GM12878 (cell line): ENCODE measurements around the gene LYRM4. TPM values are rescaled to one million over a fixed set of nuclear protein-coding genes. Genes with fewer than 3 reads are reported as not detected.

Source experiments
- ATAC-seq: fragments of 200-7000 bp; cut with Tn5 transposase; 3 replicates; pipeline ENCODE4 v1.9.1; 2020; ENCODE audit warnings: mild to moderate bottlenecking, moderate library complexity
- BruUV-seq: library from RNA; stranded (reverse); fragments of 400-500 nt; replicated peaks from 2 replicates; lab custom pipeline; 2021; lab: Mats Ljungman, UMichigan
- CTCF ChIA-PET: fragments of 300-600 bp; sonication (Branson Sonifier 250); formaldehyde crosslinking; extraction: SDS; loops from one replicate; lab custom pipeline; 2021; ENCODE audit warnings: inconsistent platforms; lab: Yijun Ruan, JAX
- POLR2A ChIA-PET: fragments of 350-600 bp; formaldehyde crosslinking; extraction: SDS; loops from one replicate; lab custom pipeline; 2021; ENCODE audit warnings: inconsistent platforms; lab: Charles Lee
- RAD21 ChIA-PET: fragments of 300-600 bp; sonication (Branson Sonifier 250); formaldehyde crosslinking; loops from one replicate; lab custom pipeline; 2023; ENCODE audit warnings: antibody characterized with exemption; ENCODE audit not compliant: unreplicated experiment; lab: Charles Lee
- SMC1A ChIA-PET: fragments of 300-600 bp; sonication (Branson Sonifier 250); formaldehyde crosslinking; loops from one replicate; lab custom pipeline; 2023; ENCODE audit not compliant: unreplicated experiment, uncharacterized antibody; lab: Charles Lee
- DNase-seq: peaks from one replicate; pipeline ENCODE4 v3.0.0-alpha.2; 2011; ENCODE audit warnings: low read depth, low spot score
- FAIRE-seq: peaks from 3 replicates; lab custom pipeline; 2011; peaks lifted over from hg19 to GRCh38; lab: Jason Lieb, UNC
- H2AFZ ChIP-seq: 2 replicates; pipeline ENCODE4 v1.6.0; 2011; ENCODE audit warnings: low read depth, low read length, control low read depth; ENCODE audit not compliant: control insufficient read depth
- H3K27ac ChIP-seq: 2 replicates; pipeline ENCODE4 v1.5.1; 2011; ENCODE audit warnings: control low read depth; ENCODE audit not compliant: control insufficient read depth, insufficient read depth
- H3K27me3 ChIP-seq, 2 experiments: replicated peaks in 1 of 2; 2 replicates each; pipeline versions ENCODE4 v1.6.0 to v1.6.1; 2011; ENCODE audit warnings: low read length in 1 of 2; ENCODE audit not compliant: control insufficient read depth in 2 of 2, insufficient read depth in 2 of 2
- H3K36me3 ChIP-seq, 2 experiments: 2 replicates each; pipeline ENCODE4 v1.5.1; 2011; ENCODE audit warnings: low read length in 1 of 2; ENCODE audit not compliant: control insufficient read depth in 2 of 2, insufficient read depth in 2 of 2
- H3K4me1 ChIP-seq: 2 replicates; pipeline ENCODE4 v1.6.1; 2011; ENCODE audit warnings: mild to moderate bottlenecking, low read length, moderate library complexity, mixed read lengths; ENCODE audit not compliant: control insufficient read depth, insufficient read depth
- H3K4me2 ChIP-seq: 2 replicates; pipeline ENCODE4 v1.6.0; 2011; ENCODE audit warnings: control low read depth; ENCODE audit not compliant: control insufficient read depth, insufficient read depth
- H3K4me3 ChIP-seq: fragments of 200-600 bp; sonication (generic); 2 replicates; pipeline ENCODE4 v1.5.1; 2016
- H3K79me2 ChIP-seq: 2 replicates; pipeline ENCODE4 v1.6.0; 2011; ENCODE audit warnings: low read length; ENCODE audit not compliant: control insufficient read depth, insufficient read depth
- H3K9ac ChIP-seq: 2 replicates; pipeline ENCODE4 v1.8.0; 2011; ENCODE audit warnings: low read length, control low read depth, mixed read lengths; ENCODE audit not compliant: control insufficient read depth, insufficient read depth
- H3K9me3 ChIP-seq: replicated peaks from 3 replicates; pipeline ENCODE4 v1.5.1; 2011; ENCODE audit warnings: mild to moderate bottlenecking, low read length; ENCODE audit not compliant: control insufficient read depth, insufficient read depth
- H4K20me1 ChIP-seq: 2 replicates; pipeline ENCODE4 v1.6.0; 2011; ENCODE audit not compliant: control insufficient read depth, insufficient read depth
- MTA2 ChIP-seq: fragments of 450-650 bp; IDR thresholded peaks from 2 replicates; pipeline ENCODE4 v1.6.1; 2016; ENCODE audit warnings: low read depth, mild to moderate bottlenecking, moderate library complexity
- NR2C2 ChIP-seq: IDR thresholded peaks from 2 replicates; pipeline ENCODE4 v1.6.1; 2011; ENCODE audit warnings: borderline replicate concordance, low read depth; ENCODE audit not compliant: control insufficient read depth, insufficient read length
- RB1 ChIP-seq: fragments of 450-650 bp; formaldehyde crosslinking; IDR thresholded peaks from 2 replicates; pipeline ENCODE4 v1.6.1; 2017; ENCODE audit warnings: mild to moderate bottlenecking, borderline replicate concordance
- TAF1 ChIP-seq: IDR thresholded peaks from 2 replicates; pipeline ENCODE4 v1.6.1; 2011; ENCODE audit warnings: mild to moderate bottlenecking, low read depth, low read length, borderline replicate concordance
- TARDBP ChIP-seq: IDR thresholded peaks from 2 replicates; pipeline ENCODE4 v1.6.1; 2016; ENCODE audit warnings: borderline replicate concordance
- ZNF217 ChIP-seq: fragments of 450-650 bp; IDR thresholded peaks from 2 replicates; pipeline ENCODE4 v1.6.1; 2017; ENCODE audit warnings: antibody characterized with exemption, mild to moderate bottlenecking
- WGBS: methylation state at CpG from one replicate; pipeline ENCODE4 v1.1.6; 2016; ENCODE audit warnings: low lambda C conversion rate; ENCODE audit not compliant: insufficient replicate concordance, insufficient coverage; ENCODE audit errors: missing lambda C conversion rate; 5-methylcytosine and 5-hydroxymethylcytosine counted together
- in situ Hi-C: fragments of 300-500 bp; cut with MboI; formaldehyde crosslinking; loops from 9 replicates; pipeline ENCODE4 v1.14.3; 2018; ENCODE audit warnings: mixed read lengths
- intact Hi-C: fragments of 100-400 bp; cut with micrococcal nuclease; formaldehyde crosslinking; loops from one replicate; pipeline ENCODE4 v1.14.2; 2022; ENCODE audit not compliant: unreplicated experiment
- polyA plus RNA-seq, 11 experiments: library from polyadenylated mRNA; depleted of rRNA in 4 of 11; unstranded in 6 of 11; stranded (reverse) in 5 of 11; fragments of >200 nt; fragmentation: Nextera tagmentation in 4 of 11; fragmentation: Illumina TruSeq in 1 of 11; extraction: Ambion mirVana in 4 of 11; extraction: Trizol in 1 of 11; gene quantifications; 1 replicate in 1 of 11; 2 replicates in 10 of 11; pipeline versions ENCODE4 v1.2.1 to v1.2.3, GENCODE V29; 2011 to 2016; ENCODE audit warnings: inconsistent platforms in 2 of 11, missing spikeins in 2 of 11, low read depth in 1 of 11
- total RNA-seq, 4 experiments: library from RNA; depleted of rRNA in 3 of 4; stranded (reverse); fragments of >200 nt in 3 of 4; fragmentation: Illumina TruSeq in 1 of 4; extraction: Trizol in 1 of 4; gene quantifications; 2 replicates each; pipeline versions ENCODE4 v1.2.1 to v1.2.3, GENCODE V29; 2013 to 2021
- TF ChIP-seq, protein P1 (sequence below): fragments of 450-650 bp; conservative IDR thresholded peaks from 2 replicates; pipeline ENCODE4 v1.6.1; 2017; ENCODE audit warnings: mild to moderate bottlenecking, moderate library complexity
- TF ChIP-seq, protein P2 (sequence below): fragments of 450-650 bp; IDR thresholded peaks from 2 replicates; pipeline ENCODE4 v1.6.1; 2017; ENCODE audit warnings: mild to moderate bottlenecking, low read depth, inconsistent platforms; ENCODE audit not compliant: poor library complexity, severe bottlenecking
- TF ChIP-seq, protein P3 (sequence below): fragments of 450-650 bp; IDR thresholded peaks from 2 replicates; pipeline ENCODE4 v1.6.1; 2017; ENCODE audit warnings: mild to moderate bottlenecking, moderate library complexity
- TF ChIP-seq, protein P4 (sequence below): IDR thresholded peaks from 2 replicates; pipeline ENCODE4 v1.6.1; 2012; ENCODE audit warnings: low read depth, low read length, improper control_type of control experiment

The LYRM4 gene
- total and polyA plus RNA-seq, 10 of the 15 experiments (the other 5 are each of a cell fraction or from before 2014, with no cell fraction given) = 32.7 to 66.8 (median 44.0) TPM

DNA sequence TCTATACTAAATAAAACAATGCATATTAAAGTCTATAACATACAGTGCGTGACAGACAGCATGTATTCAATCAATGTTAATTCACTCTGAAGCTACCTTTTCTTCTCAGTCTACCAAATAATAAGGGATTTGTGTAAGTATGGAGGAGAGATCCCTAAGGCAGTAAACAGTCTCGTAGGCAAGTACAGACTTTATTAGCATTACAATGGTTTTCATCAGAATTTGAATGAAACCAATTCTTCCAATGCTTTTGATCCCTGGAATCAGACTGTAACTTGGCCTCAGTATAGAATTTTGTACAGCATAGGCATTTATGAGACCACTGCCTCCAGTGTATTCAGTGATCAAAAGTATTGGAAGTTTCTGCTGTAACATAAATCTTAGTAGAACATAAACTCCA lies 19.5 kb downstream of the LYRM4 start:
- in situ Hi-C loops = no loop called here
- SMC1A ChIA-PET = interaction anchor here (1.5 kb wide), 1 partner anchor 62 kb away, joined by 6 read pairs; no protein-coding TSS in a partner anchor
- TF ChIP-seq, protein P1, sequence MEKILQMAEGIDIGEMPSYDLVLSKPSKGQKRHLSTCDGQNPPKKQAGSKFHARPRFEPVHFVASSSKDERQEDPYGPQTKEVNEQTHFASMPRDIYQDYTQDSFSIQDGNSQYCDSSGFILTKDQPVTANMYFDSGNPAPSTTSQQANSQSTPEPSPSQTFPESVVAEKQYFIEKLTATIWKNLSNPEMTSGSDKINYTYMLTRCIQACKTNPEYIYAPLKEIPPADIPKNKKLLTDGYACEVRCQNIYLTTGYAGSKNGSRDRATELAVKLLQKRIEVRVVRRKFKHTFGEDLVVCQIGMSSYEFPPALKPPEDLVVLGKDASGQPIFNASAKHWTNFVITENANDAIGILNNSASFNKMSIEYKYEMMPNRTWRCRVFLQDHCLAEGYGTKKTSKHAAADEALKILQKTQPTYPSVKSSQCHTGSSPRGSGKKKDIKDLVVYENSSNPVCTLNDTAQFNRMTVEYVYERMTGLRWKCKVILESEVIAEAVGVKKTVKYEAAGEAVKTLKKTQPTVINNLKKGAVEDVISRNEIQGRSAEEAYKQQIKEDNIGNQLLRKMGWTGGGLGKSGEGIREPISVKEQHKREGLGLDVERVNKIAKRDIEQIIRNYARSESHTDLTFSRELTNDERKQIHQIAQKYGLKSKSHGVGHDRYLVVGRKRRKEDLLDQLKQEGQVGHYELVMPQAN = no peak
- TF ChIP-seq, protein P2, sequence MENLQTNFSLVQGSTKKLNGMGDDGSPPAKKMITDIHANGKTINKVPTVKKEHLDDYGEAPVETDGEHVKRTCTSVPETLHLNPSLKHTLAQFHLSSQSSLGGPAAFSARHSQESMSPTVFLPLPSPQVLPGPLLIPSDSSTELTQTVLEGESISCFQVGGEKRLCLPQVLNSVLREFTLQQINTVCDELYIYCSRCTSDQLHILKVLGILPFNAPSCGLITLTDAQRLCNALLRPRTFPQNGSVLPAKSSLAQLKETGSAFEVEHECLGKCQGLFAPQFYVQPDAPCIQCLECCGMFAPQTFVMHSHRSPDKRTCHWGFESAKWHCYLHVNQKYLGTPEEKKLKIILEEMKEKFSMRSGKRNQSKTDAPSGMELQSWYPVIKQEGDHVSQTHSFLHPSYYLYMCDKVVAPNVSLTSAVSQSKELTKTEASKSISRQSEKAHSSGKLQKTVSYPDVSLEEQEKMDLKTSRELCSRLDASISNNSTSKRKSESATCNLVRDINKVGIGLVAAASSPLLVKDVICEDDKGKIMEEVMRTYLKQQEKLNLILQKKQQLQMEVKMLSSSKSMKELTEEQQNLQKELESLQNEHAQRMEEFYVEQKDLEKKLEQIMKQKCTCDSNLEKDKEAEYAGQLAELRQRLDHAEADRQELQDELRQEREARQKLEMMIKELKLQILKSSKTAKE = no peak
- TF ChIP-seq, protein P3, sequence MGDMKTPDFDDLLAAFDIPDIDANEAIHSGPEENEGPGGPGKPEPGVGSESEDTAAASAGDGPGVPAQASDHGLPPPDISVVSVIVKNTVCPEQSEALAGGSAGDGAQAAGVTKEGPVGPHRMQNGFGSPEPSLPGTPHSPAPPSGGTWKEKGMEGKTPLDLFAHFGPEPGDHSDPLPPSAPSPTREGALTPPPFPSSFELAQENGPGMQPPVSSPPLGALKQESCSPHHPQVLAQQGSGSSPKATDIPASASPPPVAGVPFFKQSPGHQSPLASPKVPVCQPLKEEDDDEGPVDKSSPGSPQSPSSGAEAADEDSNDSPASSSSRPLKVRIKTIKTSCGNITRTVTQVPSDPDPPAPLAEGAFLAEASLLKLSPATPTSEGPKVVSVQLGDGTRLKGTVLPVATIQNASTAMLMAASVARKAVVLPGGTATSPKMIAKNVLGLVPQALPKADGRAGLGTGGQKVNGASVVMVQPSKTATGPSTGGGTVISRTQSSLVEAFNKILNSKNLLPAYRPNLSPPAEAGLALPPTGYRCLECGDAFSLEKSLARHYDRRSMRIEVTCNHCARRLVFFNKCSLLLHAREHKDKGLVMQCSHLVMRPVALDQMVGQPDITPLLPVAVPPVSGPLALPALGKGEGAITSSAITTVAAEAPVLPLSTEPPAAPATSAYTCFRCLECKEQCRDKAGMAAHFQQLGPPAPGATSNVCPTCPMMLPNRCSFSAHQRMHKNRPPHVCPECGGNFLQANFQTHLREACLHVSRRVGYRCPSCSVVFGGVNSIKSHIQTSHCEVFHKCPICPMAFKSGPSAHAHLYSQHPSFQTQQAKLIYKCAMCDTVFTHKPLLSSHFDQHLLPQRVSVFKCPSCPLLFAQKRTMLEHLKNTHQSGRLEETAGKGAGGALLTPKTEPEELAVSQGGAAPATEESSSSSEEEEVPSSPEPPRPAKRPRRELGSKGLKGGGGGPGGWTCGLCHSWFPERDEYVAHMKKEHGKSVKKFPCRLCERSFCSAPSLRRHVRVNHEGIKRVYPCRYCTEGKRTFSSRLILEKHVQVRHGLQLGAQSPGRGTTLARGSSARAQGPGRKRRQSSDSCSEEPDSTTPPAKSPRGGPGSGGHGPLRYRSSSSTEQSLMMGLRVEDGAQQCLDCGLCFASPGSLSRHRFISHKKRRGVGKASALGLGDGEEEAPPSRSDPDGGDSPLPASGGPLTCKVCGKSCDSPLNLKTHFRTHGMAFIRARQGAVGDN = no peak
- TF ChIP-seq, protein P4, sequence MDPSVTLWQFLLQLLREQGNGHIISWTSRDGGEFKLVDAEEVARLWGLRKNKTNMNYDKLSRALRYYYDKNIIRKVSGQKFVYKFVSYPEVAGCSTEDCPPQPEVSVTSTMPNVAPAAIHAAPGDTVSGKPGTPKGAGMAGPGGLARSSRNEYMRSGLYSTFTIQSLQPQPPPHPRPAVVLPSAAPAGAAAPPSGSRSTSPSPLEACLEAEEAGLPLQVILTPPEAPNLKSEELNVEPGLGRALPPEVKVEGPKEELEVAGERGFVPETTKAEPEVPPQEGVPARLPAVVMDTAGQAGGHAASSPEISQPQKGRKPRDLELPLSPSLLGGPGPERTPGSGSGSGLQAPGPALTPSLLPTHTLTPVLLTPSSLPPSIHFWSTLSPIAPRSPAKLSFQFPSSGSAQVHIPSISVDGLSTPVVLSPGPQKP = no peak
- no peak for TF ChIP-seq NR2C2
- no peak for TF ChIP-seq TARDBP
- no peak for TF ChIP-seq RB1
- TF ChIP-seq ZNF217 = no peak
- TF ChIP-seq TAF1 = no peak
- TF ChIP-seq MTA2 = no peak

More for the DNA sequence above, 19.5 kb downstream of the LYRM4 start:
- Histone ChIP-seq H3K9ac (no peak overlapping the region), H3K4me3 (no peak overlapping the region), H3K4me1 (no peaks in the 10 kb centered on the region), H4K20me1 (no peaks in the 10 kb centered on the region), H3K9me3 (no peaks in the 10 kb centered on the region), H3K36me3 (peaks cover 6 to 8% of the 10 kb centered on the region in 2 experiments; a peak in 3 of 4 replicates), H2AFZ (no peak overlapping the region), H3K79me2 (no peaks in the 10 kb centered on the region), H3K27me3 (no peaks in the 10 kb centered on the region), H3K4me2 (no peak overlapping the region), H3K27ac (no peak overlapping the region)
- 93% methylated on average over 2 of the region's 2 CpGs for WGBS
- no peak for FAIRE-seq
- DNase-seq = no peak
- ChIA-PET RAD21 (interaction anchor here (0.7 kb wide), 1 partner anchor 168 kb away, joined by 3 read pairs; no protein-coding TSS in a partner anchor), POLR2A (no interaction called here), CTCF (no interaction called here)
- intact Hi-C loops = no loop called here
- BruUV-seq = no TSS peak
- ATAC-seq = no peak
